ENCODE measurements around the gene ZBED6. TPM values are rescaled to one million over a fixed set of nuclear protein-coding genes. Genes with fewer than 3 reads are reported as not detected.
"Not testable (repeated sequence)": the region's sequence is repeated elsewhere in the genome, so short reads cannot be mapped to it uniquely, and the experiment has no call there.

Gene ZBED6
- total RNA-seq, 1 donor from 2014 or later, result 9.1 TPM

GRCh38 chr1:203760506-203760905 is 34.9 kb upstream of the ZBED6 start:
- no peak for TF ChIP-seq CTCF (IDR thresholded peaks at IDR 0.05; ENCODE audit: insufficient read depth, low read length, poor library complexity, severe bottlenecking)
- Histone ChIP-seq H3K4me3 (ENCODE audit: low read depth, low read length) (no peak overlapping the region), H3K27me3 (ENCODE audit: control insufficient read depth, insufficient read depth, low read length) (no peaks in the 10 kb centered on the region), H3K36me3 (ENCODE audit: control insufficient read depth, insufficient read depth, low read length) (no peaks in the 10 kb centered on the region)
- no peak for DNase-seq (ENCODE audit: low read depth)

- not testable (repeated sequence) for H3K4me3 ChIP-seq (ENCODE audit: low read depth, low read length); DNase-seq (ENCODE audit: low read depth)
Measured at GRCh38 chr1:203761958-203762357, 33.5 kb upstream of the ZBED6 start.

GRCh38 chr1:203763505-203763904 is 31.9 kb upstream of the ZBED6 start:
- no peak overlapping the region for H3K4me3 ChIP-seq (ENCODE audit: low read depth, low read length)
- no peak for DNase-seq (ENCODE audit: low read depth)
- H3K36me3 ChIP-seq (ENCODE audit: control insufficient read depth, insufficient read depth, low read length), result no peaks in the 10 kb centered on the region
- H3K27me3 ChIP-seq (ENCODE audit: control insufficient read depth, insufficient read depth, low read length), result no peaks in the 10 kb centered on the region
- no peak for TF ChIP-seq CTCF (IDR thresholded peaks at IDR 0.05; ENCODE audit: insufficient read depth, low read length, poor library complexity, severe bottlenecking)

More at GRCh38 chr1:203761958-203762357, 33.5 kb upstream of the ZBED6 start:
- not testable (repeated sequence) for H3K36me3 ChIP-seq (ENCODE audit: control insufficient read depth, insufficient read depth, low read length); H3K27me3 ChIP-seq (ENCODE audit: control insufficient read depth, insufficient read depth, low read length)

- TF ChIP-seq CTCF (IDR thresholded peaks at IDR 0.05; ENCODE audit: insufficient read depth, low read length, poor library complexity, severe bottlenecking), result no peak
- H3K27me3 ChIP-seq (ENCODE audit: control insufficient read depth, insufficient read depth, low read length), result no peaks in the 10 kb centered on the region
- no peaks in the 10 kb centered on the region for H3K36me3 ChIP-seq (ENCODE audit: control insufficient read depth, insufficient read depth, low read length)
- DNase-seq (ENCODE audit: low read depth), result no peak
- H3K4me3 ChIP-seq (ENCODE audit: low read depth, low read length), result no peak overlapping the region
Measured at GRCh38 chr1:203764105-203765028, 31.1 kb upstream of the ZBED6 start.

GRCh38 chr1:203765029-203765837 is 30.2 kb upstream of the ZBED6 start, which contains the start of gene LAX1:
Gene LAX1, plus strand, starts transcription at chr1:203765183. Its CDS starts 383 bp downstream, at chr1:203765566.
- H3K36me3 ChIP-seq (ENCODE audit: control insufficient read depth, insufficient read depth, low read length), result no peaks in the 10 kb centered on the region
- no peak for DNase-seq (ENCODE audit: low read depth)

More at GRCh38 chr1:203765029-203765837, 30.2 kb upstream of the ZBED6 start, which contains the start of gene LAX1:
- H3K4me3 ChIP-seq (ENCODE audit: low read depth, low read length), result no peak within 1 kb of the TSS
- no peak for TF ChIP-seq CTCF (IDR thresholded peaks at IDR 0.05; ENCODE audit: insufficient read depth, low read length, poor library complexity, severe bottlenecking)
- no peaks in the 10 kb centered on the region for H3K27me3 ChIP-seq (ENCODE audit: control insufficient read depth, insufficient read depth, low read length)

Measured in kidney epithelial cell (primary cell).